ENCODE measurements around the gene GCGR.

GCGR gene

DNA sequence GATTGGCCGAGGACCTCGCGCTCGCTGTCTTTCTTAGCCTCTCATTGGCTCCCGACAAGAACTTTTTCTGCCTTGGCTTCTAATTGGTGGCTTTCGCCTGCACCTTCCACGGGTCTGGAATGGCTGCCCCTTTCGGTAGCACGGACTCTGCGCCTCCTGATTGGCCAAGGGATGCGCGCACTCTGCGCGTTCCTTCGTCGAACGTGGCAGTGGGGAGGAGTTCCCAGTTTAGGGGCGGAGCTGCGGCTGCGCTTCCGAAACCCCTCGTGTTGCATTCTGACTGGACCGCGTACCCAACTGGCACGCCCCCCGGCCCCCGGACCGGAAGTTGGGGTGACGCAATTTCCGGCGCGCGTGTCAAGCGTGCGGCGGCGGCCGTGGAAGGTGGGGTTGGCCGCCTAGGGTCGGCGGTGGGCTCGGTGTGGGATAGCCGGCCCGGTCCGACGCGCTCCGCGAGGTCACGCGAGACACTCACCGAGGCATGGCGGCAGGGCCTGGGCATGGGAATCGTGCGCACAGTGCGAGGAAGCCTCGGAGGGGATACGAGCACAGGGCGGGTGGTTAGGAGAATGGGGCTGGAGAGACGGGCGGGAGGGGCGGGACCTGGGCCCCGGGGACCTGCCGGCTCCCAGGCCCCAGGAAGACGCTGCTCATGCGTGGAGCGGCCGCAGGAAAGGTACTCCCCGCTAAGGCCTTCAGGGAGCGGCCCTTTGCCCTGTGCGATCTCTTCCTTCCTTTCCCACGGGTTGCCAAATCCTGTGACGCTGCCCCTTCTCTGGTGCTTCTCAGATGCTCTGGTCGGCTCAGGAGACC is 57.0 kb downstream of the GCGR start:
- peak overlapping the region; percentile 94 for H3K4me3 ChIP-seq (ENCODE audit: low read depth, low read length)
- peaks cover 58% of the 10 kb centered on the region for H3K36me3 ChIP-seq
- H3K27ac ChIP-seq = peak overlapping the region; percentile 79
- no peaks in the 10 kb centered on the region for H3K27me3 ChIP-seq (ENCODE audit: insufficient read depth, low read depth, severe bottlenecking)
- no peaks in the 10 kb centered on the region for H3K9me3 ChIP-seq (ENCODE audit: severe bottlenecking)
- DNase-seq = peak; percentile 100
- TF ChIP-seq, protein P1, sequence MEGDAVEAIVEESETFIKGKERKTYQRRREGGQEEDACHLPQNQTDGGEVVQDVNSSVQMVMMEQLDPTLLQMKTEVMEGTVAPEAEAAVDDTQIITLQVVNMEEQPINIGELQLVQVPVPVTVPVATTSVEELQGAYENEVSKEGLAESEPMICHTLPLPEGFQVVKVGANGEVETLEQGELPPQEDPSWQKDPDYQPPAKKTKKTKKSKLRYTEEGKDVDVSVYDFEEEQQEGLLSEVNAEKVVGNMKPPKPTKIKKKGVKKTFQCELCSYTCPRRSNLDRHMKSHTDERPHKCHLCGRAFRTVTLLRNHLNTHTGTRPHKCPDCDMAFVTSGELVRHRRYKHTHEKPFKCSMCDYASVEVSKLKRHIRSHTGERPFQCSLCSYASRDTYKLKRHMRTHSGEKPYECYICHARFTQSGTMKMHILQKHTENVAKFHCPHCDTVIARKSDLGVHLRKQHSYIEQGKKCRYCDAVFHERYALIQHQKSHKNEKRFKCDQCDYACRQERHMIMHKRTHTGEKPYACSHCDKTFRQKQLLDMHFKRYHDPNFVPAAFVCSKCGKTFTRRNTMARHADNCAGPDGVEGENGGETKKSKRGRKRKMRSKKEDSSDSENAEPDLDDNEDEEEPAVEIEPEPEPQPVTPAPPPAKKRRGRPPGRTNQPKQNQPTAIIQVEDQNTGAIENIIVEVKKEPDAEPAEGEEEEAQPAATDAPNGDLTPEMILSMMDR (IDR thresholded peaks at IDR 0.05; ENCODE audit: low read depth, low read length) = no peak

DNA sequence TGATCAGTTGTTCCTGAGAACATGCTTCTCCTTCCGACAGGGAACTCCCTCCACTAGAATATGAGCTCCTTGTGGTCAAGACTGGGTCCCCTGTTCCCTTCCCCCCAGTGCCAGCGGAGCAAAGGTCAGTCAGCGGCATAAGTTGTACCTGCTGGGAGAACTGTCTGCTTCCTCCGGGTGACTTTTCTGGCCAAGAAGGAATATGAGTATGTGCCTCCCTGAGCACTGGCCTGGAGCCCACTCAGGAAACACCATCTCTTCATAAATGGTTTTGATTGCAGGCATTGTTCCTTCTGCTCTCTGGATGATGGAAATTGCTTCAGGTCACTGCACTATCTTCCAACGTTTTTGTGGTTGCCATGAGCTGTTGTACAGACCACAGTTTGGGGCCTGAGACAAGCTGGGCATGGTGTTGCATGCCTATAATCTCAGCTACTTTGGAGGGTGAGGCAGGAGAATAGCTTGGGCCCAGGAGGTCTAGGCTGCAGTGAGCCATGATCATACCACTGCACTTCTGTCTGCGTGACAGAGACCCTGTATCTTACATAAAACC is 59.2 kb downstream of the GCGR start:
- Histone ChIP-seq H3K9me3 (ENCODE audit: severe bottlenecking) (no peaks in the 10 kb centered on the region), H3K4me3 (ENCODE audit: low read depth, low read length) (no peak overlapping the region), H3K27me3 (ENCODE audit: insufficient read depth, low read depth, severe bottlenecking) (no peaks in the 10 kb centered on the region), H3K27ac (no peak overlapping the region), H3K36me3 (peaks cover 54% of the 10 kb centered on the region)
- no peak for DNase-seq
- TF ChIP-seq, protein P1 (IDR thresholded peaks at IDR 0.05; ENCODE audit: low read depth, low read length) = no peak
